Naive thymus-derived CD8-positive, alpha-beta T cell (primary cell): ENCODE measurements around the gene MAP3K1. TPM values are rescaled to one million over a fixed set of nuclear protein-coding genes. Genes with fewer than 3 reads are reported as not detected.

Experiments
- ATAC-seq, 2 donors: fragments of 150-1000 bp; cut with Tn5 transposase in 1 of 2; sonication (Bioruptor Pico), chemical (Tn5 transposase) in 1 of 2; 1 replicate in 1 of 2; 2 replicates in 1 of 2; pipeline ENCODE4 v1.10.0; 2021; ENCODE audit warnings: mild to moderate bottlenecking in 2 of 2, moderate library complexity in 2 of 2
- POLR2A ChIA-PET: fragments of 350-600 bp; sonication (Branson Sonifier 250); formaldehyde crosslinking; loops from one replicate; lab custom pipeline; 2021; ENCODE audit warnings: antibody characterized with exemption; lab: Charles Lee
- DNase-seq, 10 donors: peaks; one replicate each; pipeline versions ENCODE4 v3.0.0 to v3.0.0-alpha.2; 2020 to 2022
- H3K27ac Mint-ChIP-seq, 10 donors: one replicate each; pipeline ENCODE4 v1.8.0; 2020 to 2022; ENCODE audit warnings: mild to moderate bottlenecking in 10 of 10, mixed read lengths in 10 of 10, moderate library complexity in 4 of 10, inconsistent platforms in 1 of 10
- H3K27me3 Mint-ChIP-seq, 5 donors: one replicate each; pipeline ENCODE4 v1.8.0; 2021 to 2022; ENCODE audit warnings: mixed read lengths in 5 of 5
- H3K36me3 Mint-ChIP-seq, 3 donors: one replicate each; pipeline ENCODE4 v1.8.0; 2020 to 2022; ENCODE audit warnings: mixed read lengths in 3 of 3, mild to moderate bottlenecking in 2 of 3, inconsistent platforms in 1 of 3
- H3K4me1 Mint-ChIP-seq, 4 donors: one replicate each; pipeline ENCODE4 v1.8.0; 2021 to 2022; ENCODE audit warnings: mixed read lengths in 4 of 4
- H3K4me3 Mint-ChIP-seq, 10 donors: one replicate each; pipeline ENCODE4 v1.8.0; 2020 to 2022; ENCODE audit warnings: mild to moderate bottlenecking in 10 of 10, mixed read lengths in 10 of 10, moderate library complexity in 6 of 10, inconsistent platforms in 1 of 10
- H3K9me3 Mint-ChIP-seq, 9 donors: one replicate each; pipeline ENCODE4 v1.8.0; 2020 to 2022; ENCODE audit warnings: mixed read lengths in 9 of 9, mild to moderate bottlenecking in 3 of 9, inconsistent platforms in 1 of 9, moderate library complexity in 1 of 9
- polyA plus RNA-seq, 3 donors: library from polyadenylated mRNA; unstranded; fragments of 300-500 nt; fragmentation: Illumina TruSeq; gene quantifications; one replicate each; pipeline ENCODE4 v1.2.3, GENCODE V29; 2021
- total RNA-seq, 8 experiments: library from RNA in 2 of 8; stranded (reverse) in 2 of 8; gene quantifications; one replicate each; pipeline ENCODE4 v1.2.3 and lab custom pipeline; 2021 to 2026

MAP3K1 gene
- total and polyA plus RNA-seq, 5 experiments from 2014 or later, result 15.3 to 38.0 (median 20.3) TPM

DNA sequence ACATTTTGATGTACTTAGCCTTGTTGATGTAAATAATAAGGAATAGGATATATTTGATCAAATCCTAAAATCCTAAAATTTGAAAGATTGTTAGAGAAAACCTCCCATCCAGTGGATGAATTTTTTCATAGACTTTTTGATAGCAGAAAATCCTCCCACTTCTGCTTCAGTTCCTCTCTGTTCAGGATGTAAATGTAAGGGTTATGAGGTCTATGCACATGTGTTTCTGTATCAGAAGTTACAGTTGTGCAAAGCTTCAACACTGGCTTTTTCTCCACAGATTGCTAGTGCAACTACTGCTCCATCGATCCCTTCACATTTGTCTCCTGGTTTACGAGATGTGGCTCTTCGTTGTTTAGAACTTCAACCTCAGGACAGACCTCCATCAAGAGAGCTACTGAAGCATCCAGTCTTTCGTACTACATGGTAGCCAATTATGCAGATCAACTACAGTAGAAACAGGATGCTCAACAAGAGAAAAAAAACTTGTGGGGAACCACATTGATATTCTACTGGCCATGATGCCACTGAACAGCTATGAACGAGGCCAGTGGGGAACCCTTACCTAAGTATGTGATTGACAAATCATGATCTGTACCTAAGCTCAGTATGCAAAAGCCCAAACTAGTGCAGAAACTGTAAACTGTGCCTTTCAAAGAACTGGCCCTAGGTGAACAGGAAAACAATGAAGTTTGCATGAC lies 78.1 kb downstream of the MAP3K1 start:
- Mint-ChIP-seq H3K27ac (peak overlapping the region in 7 of 10 donors; percentile 2 to 76 (median 42)), H3K36me3 (peaks cover 7 to 78% (median 30%) of the 10 kb centered on the region in 3 donors), H3K4me1 (peaks cover 2 to 15% (median 6%) of the 10 kb centered on the region in 4 donors), H3K4me3 (no peak overlapping the region), H3K9me3 (no peaks in the 10 kb centered on the region), H3K27me3 (no peaks in the 10 kb centered on the region)
- DNase-seq (no peak), ATAC-seq (peak in 1 of 2 donors; percentile 39)
- POLR2A ChIA-PET, result interaction anchor here (0.5 kb wide), 1 partner anchor 9 kb away, joined by 3 read pairs; no protein-coding TSS in a partner anchor

DNA sequence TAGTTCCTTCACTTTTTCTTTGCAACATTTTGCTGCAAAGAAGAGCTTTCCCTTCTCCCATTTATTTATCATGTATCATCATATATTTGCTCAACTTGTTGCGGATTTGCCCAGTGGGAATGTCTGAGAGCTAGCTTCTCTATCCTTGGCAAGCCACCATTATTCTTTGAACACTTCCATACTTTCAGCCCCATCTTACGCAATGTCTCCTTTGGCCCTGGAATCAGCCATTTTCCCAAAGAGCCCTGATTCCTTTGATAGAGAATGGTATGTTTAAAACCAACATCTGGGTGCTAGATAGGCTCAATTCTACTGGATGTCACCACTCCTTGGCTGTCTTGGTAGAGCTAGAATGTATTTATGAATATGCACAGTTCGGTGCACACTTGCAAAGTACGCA lies 81.4 kb downstream of the MAP3K1 start:
- DNase-seq, result no peak
- POLR2A ChIA-PET, result interaction anchor here (1.8 kb wide), 1 partner anchor 277 kb away, joined by 3 read pairs; the partner anchor contains the start of gene GPBP1
- ATAC-seq, result no peak
- Mint-ChIP-seq H3K4me3 (no peak overlapping the region), H3K27me3 (no peaks in the 10 kb centered on the region), H3K9me3 (no peaks in the 10 kb centered on the region), H3K36me3 (peaks cover 0 to 44% (median 9%) of the 10 kb centered on the region in 3 donors), H3K4me1 (peaks cover 2 to 15% (median 6%) of the 10 kb centered on the region in 4 donors), H3K27ac (peak overlapping the region in 3 of 10 donors; percentile 13 to 52 (median 33))

DNA sequence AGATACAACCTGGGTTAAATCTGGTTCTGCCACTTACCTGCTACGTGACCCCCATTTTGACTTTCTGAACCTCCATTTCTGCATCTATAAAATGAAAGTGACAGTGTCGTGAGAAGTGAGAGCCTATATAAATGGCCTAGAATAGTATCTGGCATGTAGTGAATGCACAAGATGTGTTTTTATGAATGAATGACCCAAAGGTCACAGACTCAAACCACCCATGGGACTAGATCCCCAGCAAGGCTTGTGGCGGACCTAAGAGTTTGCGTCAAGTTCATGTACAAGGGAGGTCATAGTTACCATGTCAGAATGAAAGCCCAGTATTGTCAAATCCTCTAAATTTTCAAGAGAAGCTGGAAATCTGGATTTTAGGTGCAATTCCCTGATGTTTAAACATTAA lies 82.9 kb downstream of the MAP3K1 start:
- peaks cover 2 to 7% (median 4%) of the 10 kb centered on the region in 4 donors for H3K4me1 Mint-ChIP-seq
- POLR2A ChIA-PET, result interaction anchor here (0.7 kb wide), 1 partner anchor 338 kb away, joined by 5 read pairs; no protein-coding TSS in a partner anchor
- no peak for ATAC-seq
- no peak overlapping the region for H3K27ac Mint-ChIP-seq
- H3K27me3 Mint-ChIP-seq, result no peaks in the 10 kb centered on the region
- DNase-seq, result no peak
- H3K9me3 Mint-ChIP-seq, result no peaks in the 10 kb centered on the region
- no peak overlapping the region for H3K4me3 Mint-ChIP-seq
- peaks cover 0 to 33% (median 3%) of the 10 kb centered on the region in 3 donors for H3K36me3 Mint-ChIP-seq

DNA sequence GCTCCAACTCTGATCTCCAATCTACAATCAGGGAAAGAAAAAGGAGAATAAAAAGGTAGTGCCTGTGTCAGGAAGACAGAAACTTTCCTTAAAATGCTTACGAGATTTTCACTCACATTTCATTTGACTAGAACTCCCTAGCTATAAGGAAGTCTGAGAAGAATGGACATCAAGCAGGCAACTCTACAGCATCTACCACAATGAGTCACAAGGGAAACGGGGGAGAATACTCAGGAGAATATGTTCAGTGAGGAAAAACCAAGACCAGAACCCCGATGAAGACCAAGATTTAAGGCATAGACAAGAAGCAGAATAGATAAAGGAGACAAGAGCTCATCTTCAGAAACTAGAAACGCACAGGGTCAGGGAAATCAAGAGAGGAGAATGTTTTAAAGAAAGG lies 85.0 kb downstream of the MAP3K1 start:
- POLR2A ChIA-PET, result interaction anchor here (2.2 kb wide), 1 partner anchor 238 kb away, joined by 5 read pairs; no protein-coding TSS in a partner anchor
- H3K36me3 Mint-ChIP-seq, result peaks cover 0 to 13% (median 0%) of the 10 kb centered on the region in 3 donors

DNA sequence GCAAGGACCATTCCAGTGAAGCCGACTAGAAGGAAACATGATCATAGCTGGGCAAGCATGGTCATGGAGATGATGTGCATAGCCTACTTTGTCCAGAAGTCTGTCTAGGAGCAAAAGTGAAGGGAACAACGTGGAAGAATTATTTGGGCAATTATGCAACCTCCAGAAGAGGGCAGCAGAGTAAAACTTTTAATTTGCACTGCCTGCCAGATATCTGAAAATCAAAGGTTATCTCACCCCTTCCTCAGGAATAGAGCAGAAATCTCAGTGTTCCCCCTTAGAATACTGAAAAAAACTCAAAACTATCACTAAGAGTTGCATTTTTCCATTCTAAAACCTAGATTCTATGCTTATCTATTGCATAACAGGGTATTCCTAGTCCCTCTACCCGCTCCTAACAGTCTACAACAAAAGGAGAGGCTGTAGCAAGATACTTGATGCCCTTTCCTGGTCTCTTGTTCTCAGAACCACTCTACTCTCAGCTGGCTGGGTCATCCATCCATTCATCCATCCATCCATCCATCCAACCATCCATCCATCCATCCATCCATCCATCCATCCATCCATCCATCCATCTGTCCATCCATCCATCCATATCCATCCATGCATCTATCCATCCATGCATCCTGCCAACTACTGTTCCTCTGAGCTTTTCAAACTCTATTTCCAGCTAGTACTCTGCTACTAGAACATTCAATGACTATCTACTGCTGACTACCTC lies 85.7 kb downstream of the MAP3K1 start:
- POLR2A ChIA-PET, result interaction anchor here (0.6 to 2.2 kb wide), 3 partner anchors 237 to 1627 kb away, joined by 3 to 5 read pairs (median 4); no protein-coding TSS in a partner anchor
- H3K4me3 Mint-ChIP-seq, result no peak overlapping the region
- H3K4me1 Mint-ChIP-seq, result no peaks in the 10 kb centered on the region
- DNase-seq (peak in 9 of 10 donors; percentile 4 to 69 (median 40)), ATAC-seq (peak; percentile 61 to 65)
- H3K27me3 Mint-ChIP-seq, result no peaks in the 10 kb centered on the region
- no peak overlapping the region for H3K27ac Mint-ChIP-seq
- no peaks in the 10 kb centered on the region for H3K9me3 Mint-ChIP-seq
- H3K36me3 Mint-ChIP-seq, result peaks cover 0 to 9% (median 0%) of the 10 kb centered on the region in 3 donors

More for the DNA sequence above, 85.0 kb downstream of the MAP3K1 start:
- Mint-ChIP-seq H3K4me1 (peaks cover 0 to 2% (median 0%) of the 10 kb centered on the region in 4 donors), H3K9me3 (no peaks in the 10 kb centered on the region), H3K4me3 (no peak overlapping the region), H3K27me3 (no peaks in the 10 kb centered on the region), H3K27ac (no peak overlapping the region)
- no peak for DNase-seq
- ATAC-seq, result no peak

DNA sequence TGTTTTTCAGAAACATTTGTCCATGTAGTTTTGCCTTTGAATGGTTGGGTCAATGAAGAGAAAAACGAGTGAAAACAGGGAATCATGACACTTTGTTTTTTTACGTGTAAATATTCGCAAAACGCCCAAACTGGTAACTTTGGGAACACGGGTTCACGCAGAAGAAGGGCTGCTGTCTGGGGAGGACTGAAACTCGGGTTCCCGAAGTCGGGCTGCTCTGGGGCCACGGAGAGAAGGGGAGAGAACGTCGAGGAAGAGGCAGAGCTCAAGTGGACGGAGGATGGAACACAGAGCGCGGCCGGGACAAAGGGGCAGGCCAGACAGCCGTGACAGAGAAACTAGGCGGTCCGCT lies 93.6 kb downstream of the MAP3K1 start:
- H3K4me1 Mint-ChIP-seq, result peaks cover 11 to 22% (median 20%) of the 10 kb centered on the region in 4 donors
- peaks cover 0 to 5% (median 0%) of the 10 kb centered on the region in 9 donors for H3K9me3 Mint-ChIP-seq
- H3K27me3 Mint-ChIP-seq, result no peaks in the 10 kb centered on the region
- POLR2A ChIA-PET, result interaction anchor here (0.6 to 2.9 kb wide), 3 partner anchors 42 to 265 kb away, joined by 3 to 15 read pairs (median 4); partner anchors contain the start of gene GPBP1
- peaks cover 0 to 2% (median 0%) of the 10 kb centered on the region in 3 donors for H3K36me3 Mint-ChIP-seq
- H3K27ac Mint-ChIP-seq, result peak overlapping the region; percentile 75 to 96 (median 91)
- ATAC-seq, result peak in 1 of 2 donors; percentile 24
- peak in 1 of 10 donors; percentile 66 for DNase-seq
- H3K4me3 Mint-ChIP-seq, result peak overlapping the region; percentile 87 to 100 (median 94)

DNA sequence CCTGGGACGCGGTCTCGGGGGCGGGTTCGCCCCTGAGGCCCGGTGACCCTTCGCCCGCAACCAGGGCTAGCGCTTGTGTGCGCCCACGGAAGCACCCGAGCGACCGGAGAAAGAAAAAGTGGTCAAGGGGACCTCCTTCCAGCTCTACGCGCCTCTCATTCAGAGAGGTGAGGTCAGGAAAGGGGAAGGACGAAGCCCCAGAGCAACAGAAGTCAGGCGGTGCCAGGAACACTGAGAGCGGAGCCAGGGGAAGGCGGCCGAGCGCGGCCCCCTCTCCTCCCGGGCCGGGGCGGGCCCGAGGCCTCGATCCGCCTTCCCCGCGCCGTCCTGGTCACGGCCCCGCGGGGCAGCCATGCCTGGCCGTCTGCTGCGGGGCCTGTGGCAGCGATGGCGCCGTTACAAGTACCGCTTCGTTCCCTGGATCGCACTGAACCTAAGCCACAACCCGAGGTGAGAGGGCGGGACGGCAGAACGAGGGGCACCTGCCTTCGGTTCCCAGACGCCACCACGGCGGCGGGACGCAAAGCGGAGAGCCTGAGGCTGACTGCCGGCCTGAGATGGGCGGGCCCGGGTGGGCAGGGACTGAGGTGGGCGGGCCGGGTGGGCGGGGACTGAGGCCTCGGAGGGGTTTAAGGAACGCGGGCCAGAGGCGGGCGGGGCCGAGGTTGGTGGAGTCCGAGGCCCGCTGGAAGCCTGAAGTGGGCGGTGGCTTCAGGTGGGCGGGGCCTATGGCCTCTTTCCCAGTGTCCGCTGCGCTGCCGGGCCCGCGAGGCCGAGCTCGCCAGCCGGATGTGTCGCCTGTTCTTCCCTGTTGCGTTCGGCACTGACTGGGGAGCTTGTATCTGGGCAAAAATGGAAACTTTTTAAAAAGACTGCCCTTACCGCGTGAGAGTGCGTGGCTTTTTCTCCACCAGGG lies 94.2 kb downstream of the MAP3K1 start, which contains the start of gene SETD9:
TSS of gene SETD9 (plus strand) at position 303 of the 916 bp plus-strand sequence. CDS start at position 353, 50 bp downstream.
- Mint-ChIP-seq H3K4me3 (peak within 1 kb of the TSS; percentile 87 to 100 (median 94)), H3K9me3 (peaks cover 0 to 5% (median 0%) of the 10 kb centered on the region in 9 donors), H3K27me3 (no peaks in the 10 kb centered on the region), H3K27ac (peak within 1 kb of the TSS; percentile 86 to 96 (median 94)), H3K4me1 (peaks cover 11 to 22% (median 20%) of the 10 kb centered on the region in 4 donors), H3K36me3 (peaks cover 0 to 2% (median 0%) of the 10 kb centered on the region in 3 donors)
- DNase-seq (peak; percentile 75 to 93 (median 80)), ATAC-seq (peak; percentile 81 to 86)
- POLR2A ChIA-PET, result interaction anchor here (0.5 to 2.9 kb wide), 10 partner anchors 14 to 644 kb away, joined by 3 to 20 read pairs (median 4); partner anchors contain the start of gene GPBP1

DNA sequence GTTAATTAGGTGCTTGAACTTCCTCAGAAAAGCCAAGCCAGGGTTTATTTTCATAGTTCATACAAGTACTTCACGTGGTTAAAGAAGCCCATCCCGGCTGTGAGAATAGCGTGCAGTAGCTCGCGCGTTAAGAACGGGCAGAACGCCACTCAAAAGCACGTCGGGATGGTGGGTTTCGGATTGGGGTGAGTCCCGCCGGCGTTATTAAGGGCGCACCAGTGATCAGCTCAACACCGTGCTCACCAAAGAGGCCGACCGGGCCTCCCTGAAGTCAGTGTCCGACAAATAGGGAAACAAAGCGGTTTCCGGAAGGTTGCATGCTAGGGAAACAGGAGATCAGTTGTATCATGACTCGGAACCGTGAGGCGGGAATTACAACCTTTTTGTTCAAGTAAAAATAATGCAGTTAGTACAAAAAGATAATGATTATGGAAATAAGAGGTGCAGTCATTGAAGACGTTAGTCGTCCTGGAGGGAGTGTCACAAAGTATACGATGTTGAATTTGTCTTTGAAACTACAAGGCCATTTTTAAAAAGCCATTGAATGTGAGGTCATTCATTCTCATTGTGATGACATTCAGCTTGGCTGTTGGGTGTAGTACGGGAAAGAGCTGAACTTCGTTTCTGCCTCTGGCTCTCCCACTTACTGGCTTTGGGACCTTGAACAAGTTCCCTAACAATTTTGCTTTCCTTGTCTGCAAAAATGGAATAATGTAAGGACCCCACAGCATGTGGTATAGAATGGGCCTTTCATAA lies 95.0 kb downstream of the MAP3K1 start:
- Mint-ChIP-seq H3K4me1 (peaks cover 11 to 22% (median 20%) of the 10 kb centered on the region in 4 donors), H3K4me3 (peak overlapping the region; percentile 87 to 100 (median 94)), H3K9me3 (peaks cover 0 to 5% (median 0%) of the 10 kb centered on the region in 9 donors), H3K27me3 (no peaks in the 10 kb centered on the region), H3K27ac (peak overlapping the region; percentile 58 to 96 (median 94)), H3K36me3 (peaks cover 0 to 5% (median 0%) of the 10 kb centered on the region in 3 donors)
- POLR2A ChIA-PET, result interaction anchor here (0.5 to 2.9 kb wide), 9 partner anchors 13 to 645 kb away, joined by 3 to 20 read pairs (median 4); partner anchors contain the start of gene GPBP1
- ATAC-seq (peak; percentile 34 to 44), DNase-seq (peak in 2 of 10 donors; percentile 6 to 13)

DNA sequence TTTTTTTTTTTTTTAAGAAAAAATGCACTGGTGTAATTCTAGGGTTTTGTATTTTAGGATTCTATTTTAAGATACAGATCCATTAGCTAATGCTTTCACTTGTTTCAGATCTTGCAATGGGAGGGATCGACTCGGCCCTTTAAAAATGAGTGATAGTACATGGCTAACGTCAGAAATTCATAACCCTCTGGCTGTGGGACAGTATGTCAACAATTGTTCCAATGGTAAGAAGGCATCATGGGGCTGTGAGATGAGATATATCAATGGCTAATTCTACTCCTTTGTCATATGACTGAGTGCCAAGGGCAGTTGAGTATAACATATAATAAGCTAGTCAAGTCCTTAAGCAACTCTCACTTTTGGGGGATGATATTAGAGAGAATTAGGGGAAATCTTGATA lies 98.4 kb downstream of the MAP3K1 start:
- H3K27ac Mint-ChIP-seq, result no peak overlapping the region
- POLR2A ChIA-PET, result interaction anchor here (0.7 kb wide), 1 partner anchor 975 kb away, joined by 4 read pairs; no protein-coding TSS in a partner anchor
- H3K9me3 Mint-ChIP-seq, result no peaks in the 10 kb centered on the region
- ATAC-seq, result no peak
- H3K4me3 Mint-ChIP-seq, result no peak overlapping the region
- DNase-seq, result no peak
- H3K4me1 Mint-ChIP-seq, result peaks cover 10 to 16% (median 14%) of the 10 kb centered on the region in 4 donors
- peaks cover 0 to 12% (median 5%) of the 10 kb centered on the region in 3 donors for H3K36me3 Mint-ChIP-seq
- no peaks in the 10 kb centered on the region for H3K27me3 Mint-ChIP-seq

DNA sequence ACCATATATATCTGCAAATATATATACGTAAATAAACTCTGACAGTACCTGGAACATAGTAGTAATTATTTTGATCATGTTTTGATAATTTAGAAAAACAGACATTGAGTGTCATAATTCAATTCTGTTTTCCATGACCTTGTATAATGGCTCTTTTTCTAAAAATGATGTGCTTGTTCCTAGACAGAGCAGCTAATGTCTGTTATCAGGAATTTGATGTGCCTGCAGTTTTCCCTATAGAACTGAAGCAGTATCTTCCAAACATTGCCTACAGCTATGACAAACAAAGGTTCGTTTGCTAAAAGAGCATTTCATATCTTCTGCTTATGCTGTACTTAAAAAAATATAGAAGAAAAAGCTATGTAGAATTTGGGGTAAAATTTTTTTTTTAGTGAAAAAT lies 99.3 kb downstream of the MAP3K1 start:
- POLR2A ChIA-PET, result no interaction called here

DNA sequence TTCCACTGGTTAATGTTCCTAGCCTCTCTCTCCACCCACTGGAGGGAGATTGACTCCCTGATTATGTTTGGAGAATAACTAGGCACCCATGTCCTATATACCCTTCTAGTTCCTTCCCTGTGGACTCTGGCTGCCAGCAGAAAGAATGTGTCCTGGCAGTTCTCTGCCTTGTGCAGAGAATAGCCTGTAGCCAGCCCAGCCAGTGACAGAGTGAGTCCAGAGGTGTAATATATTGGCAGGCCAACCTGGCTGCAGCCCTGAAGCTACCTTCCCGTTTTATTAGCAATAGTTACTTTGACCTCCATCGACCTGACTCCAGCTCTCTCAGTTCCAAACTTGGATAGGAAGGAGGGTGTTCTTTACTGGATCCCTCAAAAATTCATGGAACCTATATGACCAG lies 102.2 kb downstream of the MAP3K1 start:
- no peak overlapping the region for H3K4me3 Mint-ChIP-seq
- H3K9me3 Mint-ChIP-seq, result no peaks in the 10 kb centered on the region
- no peaks in the 10 kb centered on the region for H3K27me3 Mint-ChIP-seq
- POLR2A ChIA-PET, result no interaction called here
- DNase-seq (no peak), ATAC-seq (no peak)
- H3K27ac Mint-ChIP-seq, result peak overlapping the region in 2 of 10 donors; percentile 1 to 16
- peaks cover 0 to 27% (median 5%) of the 10 kb centered on the region in 3 donors for H3K36me3 Mint-ChIP-seq
- peaks cover 0 to 5% (median 1%) of the 10 kb centered on the region in 4 donors for H3K4me1 Mint-ChIP-seq

More for the DNA sequence above, 99.3 kb downstream of the MAP3K1 start:
- peaks cover 7 to 12% (median 11%) of the 10 kb centered on the region in 4 donors for H3K4me1 Mint-ChIP-seq
- H3K36me3 Mint-ChIP-seq, result peaks cover 0 to 12% (median 5%) of the 10 kb centered on the region in 3 donors
- H3K9me3 Mint-ChIP-seq, result no peaks in the 10 kb centered on the region
- no peak overlapping the region for H3K27ac Mint-ChIP-seq
- DNase-seq (no peak), ATAC-seq (no peak)
- no peaks in the 10 kb centered on the region for H3K27me3 Mint-ChIP-seq
- no peak overlapping the region for H3K4me3 Mint-ChIP-seq
